Stimulated activated CD4-positive, alpha-beta T cell treated with anti-CD3 and anti-CD28 coated beads, Interleukin-15, amount 100 ng/mL, for 1 hour (primary cell): ENCODE results near the gene BLACAT1.

Source experiments
- DNase-seq, 2 donors: peaks; one replicate each; pipeline ENCODE4 v3.0.0-alpha.2; 2020; ENCODE audit warnings: low read depth in 1 of 2, low spot score in 1 of 2

Gene BLACAT1

DNA sequence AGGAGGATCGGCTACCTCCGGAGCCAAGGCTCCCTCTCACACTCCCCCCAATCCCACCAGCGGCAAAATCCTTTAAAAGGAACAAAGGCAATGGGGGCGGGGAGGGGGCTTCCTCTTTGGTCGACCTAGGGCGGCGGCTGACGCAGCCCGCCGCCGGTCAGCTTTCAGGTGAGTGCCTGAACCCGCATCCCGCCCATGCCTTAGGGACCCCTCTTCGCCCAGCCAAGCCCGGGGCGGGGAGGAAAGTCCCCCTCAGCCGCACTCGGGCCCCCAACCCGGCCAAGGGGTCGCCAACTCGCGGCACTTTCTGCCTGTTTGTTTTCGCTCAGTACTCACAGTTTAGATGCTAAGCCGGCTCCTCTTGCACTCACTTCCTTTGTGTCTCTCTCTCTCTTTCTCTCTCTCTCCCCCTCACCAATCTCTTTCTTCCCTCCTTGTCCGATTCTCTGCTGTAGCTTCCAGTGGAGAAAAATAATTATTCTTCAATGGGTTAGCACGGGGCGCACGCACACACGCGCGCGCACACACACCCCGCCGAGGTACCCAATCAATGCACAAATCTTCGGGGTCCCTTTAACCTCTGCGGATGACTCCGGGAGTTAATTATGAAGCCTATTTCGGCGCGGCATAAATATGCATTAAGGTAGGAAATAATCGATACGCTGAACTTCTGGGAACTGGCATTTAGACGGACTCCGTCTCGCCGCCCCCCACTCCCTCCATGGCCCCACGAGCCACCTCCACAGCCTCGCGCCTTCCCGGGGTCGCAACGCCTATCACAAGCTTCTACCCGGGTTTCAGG lies at the start of gene BLACAT1:
BLACAT1 (minus strand) TSS at position 465 of the 802 bp plus-strand sequence.
- DNase-seq = no peak

DNA sequence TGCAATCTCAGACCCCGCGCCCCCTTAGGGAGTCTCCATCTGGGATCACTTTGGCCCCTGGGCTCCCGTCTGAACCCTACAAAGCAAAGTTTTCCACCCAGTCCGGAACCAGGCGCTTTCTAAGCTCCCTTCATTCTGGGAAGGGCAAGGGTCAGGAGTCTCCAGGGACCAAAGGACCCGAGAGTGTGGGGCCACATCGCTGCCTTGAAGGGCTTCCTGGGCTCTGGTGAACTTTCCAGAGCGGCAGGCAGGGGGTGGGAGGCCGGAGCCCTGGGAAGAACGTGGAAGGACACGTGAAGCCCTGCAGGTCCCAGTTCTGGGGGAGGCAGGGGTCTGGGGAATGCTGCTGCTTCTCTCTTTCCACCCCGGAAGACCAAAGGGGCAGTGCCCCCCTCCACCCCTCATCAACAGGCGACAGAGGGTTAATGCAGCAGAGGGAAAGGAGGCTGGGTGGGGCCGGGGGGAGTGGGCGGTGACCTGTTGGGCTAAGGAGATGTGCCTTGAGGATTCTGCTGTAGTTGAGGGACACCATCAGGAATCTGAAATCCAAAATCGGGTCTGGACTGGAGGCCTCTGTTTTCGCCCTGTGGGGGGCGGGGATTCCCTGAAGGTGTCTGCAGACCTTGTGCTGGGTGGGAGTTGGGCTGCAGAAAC lies 49.4 kb upstream of the BLACAT1 start:
- no peak for DNase-seq

DNA sequence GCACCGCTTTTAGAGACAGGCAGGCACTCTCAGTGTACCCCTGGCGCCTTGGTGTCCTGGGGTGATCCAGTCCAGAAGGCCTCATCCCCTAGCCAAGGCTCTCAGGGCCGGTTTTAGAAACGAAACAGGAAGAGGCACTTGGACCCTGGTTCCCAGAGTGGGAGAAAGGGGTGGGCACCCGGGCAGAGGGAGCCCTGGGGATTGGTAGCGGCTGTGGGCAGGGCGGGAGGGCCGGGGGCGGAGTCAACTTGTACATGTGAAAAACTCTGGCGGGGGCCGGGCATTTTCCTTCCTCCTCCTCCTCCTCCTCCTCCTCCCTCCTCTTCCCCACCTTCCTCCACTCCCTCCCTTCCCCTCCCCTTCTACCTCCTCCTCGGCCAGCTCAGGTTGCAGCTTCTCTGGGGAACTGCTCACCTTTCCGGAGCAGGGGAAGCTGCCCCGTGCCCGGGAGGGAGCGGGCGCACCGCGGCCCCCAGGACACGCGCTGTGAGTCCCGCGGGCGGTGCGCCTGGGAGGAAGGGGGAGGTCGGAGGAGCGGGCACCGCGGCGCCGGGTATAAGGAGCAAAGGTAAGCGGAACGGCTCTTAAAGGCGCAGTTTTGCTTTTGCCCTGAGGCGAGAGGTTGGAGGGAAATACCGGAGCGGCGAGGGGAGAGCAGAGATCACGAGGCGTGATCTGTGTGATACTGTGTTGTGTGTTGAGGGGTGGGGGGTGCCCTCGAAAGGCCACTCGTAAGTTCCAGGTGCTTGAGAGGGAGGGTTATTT lies 48.6 kb upstream of the BLACAT1 start, which contains the start of gene CDK18:
CDK18 (plus strand) TSS at position 359 of the 765 bp plus-strand sequence. CDS start 18,499 bp downstream, outside the sequence.
- no peak for DNase-seq

DNA sequence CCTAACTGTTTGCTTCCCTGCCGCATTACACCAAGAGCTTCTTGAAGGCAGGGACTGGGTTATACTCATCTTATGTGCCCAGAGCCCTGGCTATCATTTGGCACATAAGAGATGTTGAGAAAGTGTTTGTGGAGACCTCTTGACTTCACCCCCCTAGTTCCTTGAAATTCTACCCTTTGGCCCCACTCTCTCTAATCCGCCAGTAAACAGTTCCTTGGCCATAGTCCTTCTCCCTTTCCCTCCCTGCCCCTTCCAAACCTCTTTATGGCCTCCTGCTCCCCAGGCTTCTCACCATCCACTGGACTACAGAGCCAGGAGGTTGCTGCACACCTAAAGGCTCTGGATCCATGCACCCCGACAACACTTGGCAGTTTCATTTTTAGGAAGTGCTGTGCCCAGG lies 47.1 kb upstream of the BLACAT1 start:
- DNase-seq = no peak

DNA sequence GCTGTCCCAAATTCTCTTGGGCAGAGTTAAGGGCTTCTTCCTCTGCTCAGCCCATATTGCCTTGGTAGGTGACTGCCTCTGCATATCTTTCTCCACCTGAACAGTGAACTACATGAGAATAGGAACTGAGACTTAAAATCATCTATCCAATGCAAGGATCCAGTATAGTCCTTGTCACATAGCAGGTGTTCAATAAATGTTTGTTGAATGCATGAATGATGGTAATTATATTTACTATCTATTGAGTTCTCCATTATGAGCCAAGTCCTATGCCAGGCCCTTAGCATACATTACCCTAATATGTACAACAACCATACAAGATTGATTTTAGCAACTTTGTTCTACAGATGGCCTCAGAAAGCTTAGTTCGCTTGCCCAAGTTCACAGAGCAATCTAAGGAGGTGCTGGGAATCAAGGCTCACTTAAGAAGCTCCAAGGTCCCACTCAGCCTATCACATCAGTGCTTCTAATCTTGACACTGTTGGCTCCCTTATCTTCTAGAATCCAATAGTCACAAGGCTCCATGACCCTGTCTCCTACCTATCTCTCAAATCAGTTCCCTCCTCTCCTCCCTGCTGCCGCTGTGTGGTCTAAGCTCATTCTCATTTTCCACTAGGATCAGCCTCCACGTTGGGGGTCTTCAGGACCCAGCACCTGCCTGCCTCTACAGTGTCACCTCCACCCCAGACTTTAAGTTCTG lies 46.4 kb upstream of the BLACAT1 start:
- no peak for DNase-seq

DNA sequence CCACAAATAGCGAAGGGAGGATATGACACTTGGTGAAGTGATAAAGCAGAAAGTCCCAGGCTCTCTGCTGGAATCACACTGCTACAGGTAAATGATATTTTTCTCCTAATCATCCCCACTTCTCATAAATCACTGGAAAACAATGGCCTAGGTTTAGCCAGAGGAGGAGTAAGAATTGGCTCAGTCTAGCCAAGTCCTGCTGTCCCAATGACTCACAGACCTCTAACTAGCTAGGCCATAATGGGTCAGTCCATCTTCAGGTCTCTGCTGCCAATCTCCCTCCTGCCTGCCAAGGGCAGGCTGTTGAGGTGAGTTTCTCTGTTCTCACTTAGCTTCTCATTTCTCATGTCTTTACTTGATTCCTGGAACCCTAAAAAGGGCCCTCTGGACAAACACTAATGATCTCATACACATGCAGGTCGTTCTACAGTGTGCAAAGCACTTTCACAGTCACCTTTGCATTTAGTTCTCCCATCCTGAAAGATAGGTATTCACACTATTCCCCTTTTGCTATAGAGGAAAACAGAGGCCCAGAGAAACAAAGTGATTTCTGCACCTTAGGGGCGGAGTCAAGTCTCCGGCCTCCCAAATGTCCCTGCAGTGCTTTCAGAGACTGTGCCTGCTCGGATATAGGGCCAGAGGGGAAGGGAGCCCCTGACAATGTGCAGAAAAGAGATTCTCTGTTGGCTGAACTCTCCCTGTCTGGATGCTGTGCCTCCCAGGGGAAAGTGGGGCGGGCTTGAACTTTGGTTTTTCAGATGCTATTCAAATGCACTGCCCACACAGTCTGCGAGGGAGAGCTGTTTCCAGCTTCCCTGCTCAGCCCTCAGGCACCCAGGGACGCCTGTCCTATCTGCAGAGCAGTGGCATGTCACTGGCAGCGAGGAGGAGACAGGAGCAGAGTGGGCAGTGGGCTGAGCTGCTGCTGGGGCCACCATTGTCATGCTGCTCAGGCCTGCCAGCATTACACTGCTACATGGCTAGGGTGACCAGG lies 44.7 kb upstream of the BLACAT1 start:
- no peak for DNase-seq

DNA sequence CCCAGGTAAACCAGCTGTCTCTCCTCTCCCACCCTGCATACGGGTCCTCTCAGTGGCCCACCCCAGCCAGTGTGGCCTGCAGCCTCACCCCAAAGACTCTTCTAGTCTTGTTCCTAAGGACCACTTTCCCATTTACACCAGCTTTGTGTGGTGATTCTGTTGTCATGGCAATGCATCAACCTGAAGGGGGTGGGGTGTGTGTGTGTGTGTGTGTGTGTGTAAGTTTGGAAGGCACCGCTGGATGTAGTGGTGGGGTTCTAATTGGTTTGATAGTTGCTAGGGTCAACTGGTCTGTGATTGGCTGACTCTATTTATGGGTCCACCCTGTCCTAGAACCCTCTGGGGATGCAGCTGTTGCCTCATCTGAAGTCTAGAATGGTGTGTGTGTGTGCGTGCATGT lies 43.9 kb upstream of the BLACAT1 start:
- no peak for DNase-seq

DNA sequence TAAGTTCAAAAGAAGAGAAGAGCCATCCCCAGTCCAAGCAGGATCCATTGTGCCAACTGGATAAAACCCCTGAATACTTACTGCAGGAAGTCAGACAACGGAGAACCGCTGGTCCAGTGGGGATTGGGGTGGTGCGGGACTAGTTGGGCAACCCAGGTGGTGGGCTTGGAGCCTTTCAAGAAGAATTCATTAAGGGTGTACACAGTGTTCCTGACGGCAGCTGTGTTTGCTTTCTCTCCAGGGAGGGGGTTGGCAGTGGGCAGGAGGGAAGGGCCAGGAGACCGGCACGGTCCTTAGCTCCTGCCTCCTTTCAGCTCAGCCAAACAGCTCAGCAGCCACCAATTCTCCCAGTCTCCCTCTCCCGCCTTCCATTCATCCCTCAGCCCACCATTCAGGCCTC lies 41.5 kb upstream of the BLACAT1 start:
- no peak for DNase-seq

DNA sequence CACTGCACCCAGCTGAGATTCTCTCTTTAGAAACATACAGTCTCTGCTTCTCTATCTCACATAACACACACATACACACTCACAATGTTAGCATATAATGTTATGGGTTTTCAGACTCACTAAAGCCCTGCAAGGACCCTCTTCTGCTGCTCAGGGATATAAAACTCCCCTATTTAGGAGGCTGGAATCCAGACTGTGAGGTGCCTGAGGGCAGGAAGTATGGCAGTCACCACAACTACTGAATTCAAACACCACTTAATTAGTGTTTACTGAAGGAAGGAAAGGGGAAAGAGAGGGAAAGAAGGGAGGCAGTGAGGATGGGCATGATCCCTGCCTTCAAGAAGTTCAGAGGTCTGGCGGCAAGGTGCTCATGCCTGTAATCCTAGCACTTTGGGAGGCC lies 40.8 kb upstream of the BLACAT1 start:
- no peak for DNase-seq

DNA sequence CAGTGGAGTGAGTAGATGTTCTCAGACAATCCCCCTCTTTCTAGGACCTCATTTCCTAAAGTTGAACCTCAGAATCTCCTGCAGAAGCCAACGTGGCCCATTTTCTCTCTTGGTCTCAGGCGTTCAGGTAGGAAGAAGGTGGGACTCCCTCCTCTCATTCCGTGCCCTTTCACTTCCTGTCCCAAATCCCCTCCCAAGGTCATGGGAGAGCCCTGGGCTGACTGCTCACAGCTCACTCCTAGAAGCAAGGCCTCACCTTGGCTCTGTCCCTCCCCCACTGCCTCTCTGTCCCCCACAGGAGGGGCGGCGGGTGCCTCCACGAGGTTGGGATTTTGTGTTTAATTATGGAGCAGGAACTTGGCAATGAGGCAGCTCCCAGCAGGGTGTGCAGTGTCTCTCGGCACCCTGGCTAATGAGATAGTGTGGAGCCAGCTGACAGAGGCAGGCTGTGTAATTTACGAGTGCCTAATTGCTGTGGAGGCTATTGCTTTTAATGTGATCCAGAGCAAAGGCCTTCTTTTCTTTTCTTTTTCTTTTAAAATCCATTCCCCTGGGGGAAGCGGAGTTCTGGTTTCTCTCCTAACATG lies 39.5 kb upstream of the BLACAT1 start:
- DNase-seq = no peak

DNA sequence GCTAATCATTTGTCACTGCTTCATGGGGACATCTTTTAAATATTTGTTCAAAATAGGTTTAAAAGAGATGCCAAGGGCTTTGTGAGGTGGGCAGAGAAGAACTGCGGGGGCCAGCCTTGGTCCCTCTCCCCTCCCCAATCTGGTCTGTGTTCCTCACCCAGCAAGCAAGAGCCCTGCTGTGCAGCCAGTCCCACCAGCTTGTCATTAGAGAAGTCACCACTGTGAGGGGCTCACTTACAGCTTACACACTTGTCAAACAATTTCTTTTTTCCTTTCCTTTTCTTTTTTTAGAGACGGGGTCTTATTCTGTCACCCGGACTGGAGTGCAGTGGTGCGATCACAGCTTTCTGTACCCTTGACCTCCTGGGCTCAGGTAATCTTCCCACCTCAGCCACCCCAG lies 38.3 kb upstream of the BLACAT1 start:
- no peak for DNase-seq

DNA sequence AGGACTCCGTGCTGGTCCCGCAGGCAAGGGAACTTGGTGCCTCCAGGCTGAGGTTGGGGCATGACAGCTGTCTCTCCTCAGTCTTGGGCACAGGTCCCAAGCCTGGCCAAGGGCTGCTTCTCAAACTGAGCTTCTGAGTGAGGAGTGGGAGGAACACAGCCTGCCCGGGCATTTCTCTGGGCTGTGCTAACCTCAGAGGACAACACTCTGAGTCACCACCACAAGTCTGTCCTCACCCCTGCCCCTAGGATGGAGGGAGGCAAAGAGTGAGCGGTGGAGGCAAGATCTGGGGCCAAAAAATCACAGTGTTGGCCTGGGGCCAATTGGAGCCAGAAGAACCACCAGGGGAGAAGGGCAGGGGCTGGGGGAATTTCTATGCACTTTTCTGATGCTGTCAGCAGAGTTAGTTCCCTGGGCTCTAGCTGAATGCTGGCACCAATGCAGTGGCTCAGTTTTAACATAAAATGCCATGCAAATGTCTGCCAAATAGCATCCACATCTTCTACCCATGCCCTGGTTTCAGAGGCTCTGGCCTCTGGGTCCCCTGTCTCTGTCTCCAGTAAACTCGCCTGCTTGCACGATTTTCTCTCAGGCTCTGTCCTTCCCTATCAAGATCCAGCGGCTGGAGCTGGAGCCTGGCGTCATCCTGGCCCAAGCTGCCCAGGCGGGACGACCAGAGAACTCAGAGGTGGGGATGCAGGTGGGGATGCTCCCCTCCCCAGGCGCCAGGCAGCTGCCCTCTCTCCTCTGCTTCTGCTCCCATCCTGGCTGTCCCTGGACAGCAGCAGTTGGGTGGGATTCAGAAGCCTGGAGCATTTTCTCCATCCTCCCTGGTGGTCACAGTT lies 37.6 kb upstream of the BLACAT1 start:
- DNase-seq = no peak

DNA sequence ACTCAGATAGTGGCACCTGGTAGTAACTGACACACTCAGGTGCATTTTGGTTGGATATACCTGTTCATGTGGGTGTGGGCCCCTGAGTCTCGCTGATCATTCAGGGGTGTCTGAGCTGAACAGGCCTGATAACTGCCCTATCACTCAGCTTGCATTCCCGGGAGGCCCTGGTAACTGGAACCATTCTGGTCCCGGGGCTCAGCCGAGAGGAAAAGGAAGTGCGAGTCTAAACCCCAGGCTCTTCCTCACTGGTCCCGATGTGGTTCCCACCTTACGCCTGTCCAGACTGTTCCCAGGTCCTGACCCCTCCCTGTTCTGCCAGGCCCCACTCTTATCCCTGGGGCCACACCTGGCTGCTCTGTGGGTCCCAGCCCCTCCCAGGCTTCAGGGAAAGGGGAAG lies 36.9 kb upstream of the BLACAT1 start:
- no peak for DNase-seq

DNA sequence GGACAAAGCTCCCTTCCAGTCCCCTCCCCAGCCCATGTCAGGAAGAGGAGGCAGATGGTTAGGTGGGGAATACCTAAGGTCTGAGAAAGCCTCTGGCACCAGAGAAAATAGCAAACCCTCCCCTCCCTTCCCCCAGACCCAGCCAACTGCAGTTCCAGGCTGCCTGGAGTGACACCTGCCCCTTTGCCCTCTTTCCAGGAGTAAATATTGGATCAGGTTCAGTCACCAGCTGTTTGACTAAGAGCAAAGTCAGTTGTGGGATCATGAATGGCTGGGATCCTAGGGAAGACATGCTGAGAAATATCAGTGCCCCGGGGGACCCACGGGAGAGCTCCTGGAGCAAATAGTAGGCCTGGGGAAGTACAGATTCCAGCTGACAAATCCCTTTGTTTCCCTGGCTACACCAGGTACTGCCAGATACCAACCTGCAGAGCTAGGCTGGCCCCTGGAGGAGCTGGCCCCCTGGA lies 36.4 kb upstream of the BLACAT1 start:
- DNase-seq = no peak

DNA sequence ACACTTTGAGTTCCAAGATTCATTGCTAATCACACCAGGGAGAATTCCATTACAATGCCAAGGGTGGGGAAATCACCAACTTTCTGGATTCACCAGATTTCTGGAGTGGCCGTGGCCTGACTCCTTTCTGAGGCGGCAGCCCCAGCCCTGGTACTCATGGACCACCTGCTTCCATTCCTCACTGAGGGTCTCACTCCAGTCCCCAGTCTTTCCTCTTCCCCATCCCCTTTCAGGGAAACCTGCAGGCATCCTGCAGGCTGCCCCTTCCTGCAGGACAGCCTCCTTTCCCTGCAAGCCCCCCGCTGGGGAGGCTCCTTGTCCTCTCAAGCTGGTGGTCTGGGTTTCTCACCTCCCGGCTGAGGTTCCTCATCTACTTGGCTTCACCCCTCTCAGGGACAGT lies 35.9 kb upstream of the BLACAT1 start:
- no peak for DNase-seq

DNA sequence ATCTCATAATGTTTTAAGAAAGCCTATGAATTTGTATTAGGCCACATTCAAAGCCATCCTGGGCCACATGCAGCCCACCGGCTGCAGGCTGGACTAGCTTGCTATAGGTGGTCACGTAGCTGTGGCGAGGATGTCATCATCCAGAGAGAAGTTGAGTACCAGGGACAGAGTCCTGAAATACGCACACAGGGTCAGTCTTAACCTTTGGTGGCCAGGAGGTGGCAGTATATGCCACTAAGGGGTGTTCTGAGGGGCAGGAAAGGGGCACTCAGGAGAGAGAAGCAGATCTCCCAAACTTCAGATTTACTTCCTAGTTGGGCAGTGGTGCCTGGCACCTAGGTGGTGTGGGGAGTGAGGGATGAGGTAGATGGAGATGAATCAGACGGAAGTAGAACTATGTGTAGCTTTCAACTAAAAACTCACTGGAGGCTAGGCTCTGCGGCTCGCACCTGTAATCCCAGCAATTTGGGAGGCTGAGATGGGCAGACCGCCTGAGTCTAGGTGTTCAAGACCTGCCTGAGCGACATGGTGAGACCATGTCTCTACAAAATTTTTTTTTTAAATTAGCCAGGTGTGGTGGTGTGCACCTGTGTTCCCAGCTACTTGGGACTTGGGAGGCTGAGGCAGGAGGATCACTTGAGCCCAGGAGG lies 32.4 kb upstream of the BLACAT1 start:
- no peak for DNase-seq

DNA sequence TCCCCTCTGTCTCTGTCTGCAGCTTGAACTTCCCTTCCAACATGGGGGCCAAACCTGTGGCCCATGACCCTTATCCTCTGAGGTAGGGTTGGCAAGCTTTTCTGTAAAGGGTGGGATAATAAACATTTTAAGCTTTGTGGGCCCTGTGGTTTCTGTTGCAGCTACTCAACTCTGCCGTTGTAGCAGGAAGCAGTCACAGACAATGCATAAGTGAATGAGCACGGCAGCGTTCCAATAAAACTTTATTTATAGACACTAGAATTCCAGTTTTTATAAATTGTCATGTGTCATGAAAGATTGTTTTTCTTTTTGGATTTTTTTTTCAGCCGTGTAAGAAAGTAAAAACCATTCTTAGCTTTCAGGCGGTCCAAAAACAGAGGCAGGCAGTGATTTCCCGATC lies 30.4 kb upstream of the BLACAT1 start:
- no peak for DNase-seq
